NCI-H2107 treated with DMSO at 0.1 percent for 48 hours (cell line): ENCODE data around the gene MGMT.

Experiments used
- DNase-seq: peaks from one replicate; lab custom pipeline; 2025; ENCODE audit not compliant: unreplicated experiment; lab: John Stamatoyannopoulos, UW

The MGMT gene

DNA sequence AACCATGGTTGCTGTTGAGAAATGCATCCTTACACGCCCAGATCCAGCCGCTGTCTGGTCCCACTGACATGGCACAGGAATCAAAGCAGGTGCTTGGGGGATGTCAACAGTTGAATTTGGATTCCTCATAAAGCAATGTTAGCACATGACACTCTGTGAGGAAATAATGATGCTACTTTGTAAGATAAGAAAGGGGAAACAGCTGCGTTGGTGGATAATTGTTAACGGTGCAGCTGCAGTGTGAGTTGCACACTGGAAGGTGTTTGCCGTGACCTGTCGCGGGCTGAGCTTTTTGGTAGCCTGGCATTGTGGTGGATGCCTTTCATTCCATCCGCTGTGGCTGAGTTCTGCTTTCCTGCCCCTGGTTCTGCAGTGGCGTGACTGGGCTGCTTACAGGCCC, 113.9 kb downstream of the MGMT start:
- DNase-seq: no peak

DNA sequence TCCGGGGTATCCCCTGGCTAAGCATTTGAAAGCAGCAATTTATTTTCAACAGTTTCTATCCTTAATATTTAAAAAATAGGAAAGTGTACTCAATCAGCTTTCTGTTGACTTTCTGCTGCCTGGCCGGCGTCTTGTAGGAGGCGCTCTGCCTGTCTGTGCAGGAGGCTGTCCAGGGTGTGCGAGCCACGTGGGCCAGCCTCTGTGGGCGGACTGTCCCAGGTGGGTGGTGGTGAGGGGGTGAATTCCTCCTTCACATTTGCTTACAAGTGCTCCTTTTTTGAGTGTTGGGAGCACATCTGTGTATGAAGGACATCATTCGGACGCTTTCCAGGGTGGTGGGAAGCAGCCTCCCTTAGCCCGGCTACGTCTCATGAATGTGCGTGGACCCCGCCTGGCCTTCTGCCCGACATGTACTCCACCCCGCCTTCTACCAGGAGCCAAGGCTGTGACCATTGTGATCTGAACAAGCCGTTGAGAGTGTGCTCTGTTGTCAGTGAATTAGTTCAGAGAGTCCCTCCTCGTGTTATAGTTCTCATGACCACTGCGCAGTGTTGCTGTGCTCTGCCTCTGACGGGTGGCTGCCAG, 114.9 kb downstream of the MGMT start:
- no peak for DNase-seq

DNA sequence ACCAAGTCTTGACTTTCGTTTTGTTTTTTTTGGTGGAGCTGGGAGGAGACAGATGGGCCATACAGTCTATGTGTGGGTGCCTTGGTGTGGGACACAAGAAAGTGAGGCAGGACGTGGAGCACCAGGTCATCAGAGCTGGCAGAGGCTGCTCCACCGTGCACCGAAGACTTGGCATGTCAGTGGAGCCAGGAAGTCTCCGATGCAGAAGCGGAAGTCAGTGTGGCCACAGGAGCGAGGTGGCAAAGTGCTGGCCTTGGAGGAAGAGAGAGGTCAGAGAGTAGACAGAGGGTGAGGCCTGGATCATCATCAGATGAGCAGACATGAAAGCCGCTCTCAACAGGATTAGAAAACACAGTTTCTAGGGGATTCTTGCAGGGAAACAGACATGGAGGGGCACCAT, 116.8 kb downstream of the MGMT start:
- DNase-seq: no peak

DNA sequence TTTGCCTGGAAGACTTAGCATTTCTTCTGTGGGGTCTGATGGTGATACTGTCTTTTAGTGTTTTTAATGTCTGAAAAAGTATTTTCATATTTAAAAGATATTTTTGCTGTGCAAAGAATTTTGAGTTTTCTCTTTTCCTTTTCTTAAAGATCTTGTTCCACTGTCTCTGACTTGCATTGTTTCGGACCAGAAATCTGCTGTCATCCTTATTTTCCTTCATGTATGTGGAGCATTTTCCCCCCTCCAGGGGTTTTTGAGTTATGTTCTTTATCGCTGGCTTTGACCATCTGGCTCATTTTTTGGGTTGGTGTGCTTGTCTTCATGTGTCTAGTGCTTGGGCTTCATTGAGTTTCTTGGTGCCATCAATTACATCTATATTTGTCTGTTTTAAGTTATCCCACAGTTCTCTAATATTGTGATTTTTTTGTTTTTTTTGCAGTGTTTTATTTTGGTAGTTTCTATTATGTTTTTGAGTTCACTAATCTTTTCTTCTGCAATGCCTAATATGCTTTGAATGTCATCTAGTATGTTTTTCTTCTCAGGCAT, 119.9 kb downstream of the MGMT start:
- DNase-seq: no peak

DNA sequence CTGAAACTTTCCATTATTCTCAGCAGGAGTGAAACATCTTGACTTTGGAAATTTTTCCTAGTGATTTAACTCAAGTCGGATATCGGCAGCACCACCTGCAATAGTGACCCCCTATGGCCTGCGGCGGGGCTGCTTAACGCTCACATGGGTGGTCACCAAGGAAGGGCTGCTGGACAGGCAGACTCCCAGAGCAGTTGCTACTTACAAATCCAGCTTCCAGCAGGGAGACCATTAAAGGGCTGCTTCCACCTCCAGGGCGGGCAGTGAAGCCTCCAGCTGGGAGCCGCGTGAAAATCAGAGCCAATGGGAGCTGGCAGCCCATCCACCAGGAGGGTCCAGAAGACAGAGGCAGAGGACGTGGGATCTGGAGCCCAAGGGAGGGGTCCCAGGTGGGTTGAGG, 122.5 kb downstream of the MGMT start:
- no peak for DNase-seq

DNA sequence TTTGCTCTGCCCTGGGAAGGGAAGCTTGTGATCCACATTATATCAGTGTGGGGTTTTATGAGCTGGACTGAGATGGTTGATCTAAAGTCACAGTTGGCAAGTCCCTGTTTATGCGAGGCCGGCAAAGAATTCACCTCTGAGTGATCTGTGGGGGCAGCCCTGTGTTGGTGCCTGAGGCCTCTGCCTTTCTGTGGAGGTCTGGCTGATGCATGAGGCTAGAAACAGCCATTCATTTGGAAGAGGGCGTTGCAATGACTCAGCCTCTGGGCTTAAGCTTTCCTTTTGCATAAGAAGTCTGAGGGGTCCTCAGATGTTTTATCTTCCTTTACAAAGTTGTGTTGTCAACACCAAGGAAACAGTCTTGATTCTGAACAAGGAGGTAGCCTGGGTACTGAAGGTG, 126.9 kb downstream of the MGMT start:
- DNase-seq: no peak

DNA sequence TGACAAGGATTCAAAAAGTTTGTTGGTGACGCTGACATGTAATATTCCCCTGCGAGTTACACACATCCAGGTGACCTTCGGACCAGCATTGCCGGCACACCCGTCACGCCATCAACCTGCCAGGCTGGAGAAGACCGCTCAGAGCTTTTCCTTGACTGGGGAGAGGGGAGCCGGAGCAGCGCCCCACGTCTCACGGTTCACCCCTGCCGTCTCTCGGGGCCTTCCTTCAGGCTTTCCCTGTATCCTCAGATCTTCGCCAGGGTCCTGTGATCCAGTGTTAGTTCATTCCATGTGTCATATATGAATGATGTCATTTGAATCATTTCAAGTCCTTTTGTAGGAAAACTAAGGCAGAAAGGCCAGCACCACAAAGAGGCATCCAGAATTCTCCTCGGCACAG, 127.8 kb downstream of the MGMT start:
- no peak for DNase-seq

DNA sequence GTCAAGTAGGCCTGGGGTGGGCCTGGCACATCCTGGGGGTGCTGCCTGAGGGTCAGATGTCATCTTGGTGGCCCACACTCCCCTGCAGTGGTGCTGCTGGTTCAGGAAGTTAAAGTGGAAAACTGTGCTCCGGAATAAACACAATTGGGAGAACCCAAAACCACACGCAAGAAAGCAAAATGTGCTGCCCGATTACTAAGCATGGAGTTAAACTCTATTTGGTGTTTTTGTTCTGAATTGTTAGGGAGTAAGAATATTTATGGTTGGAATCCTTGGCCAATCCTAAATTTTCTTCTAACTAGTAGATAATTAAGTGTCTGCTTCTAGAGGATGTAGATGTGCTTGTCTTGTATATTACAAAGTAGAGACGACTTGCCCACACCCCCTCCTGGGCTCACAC, 131.4 kb downstream of the MGMT start:
- DNase-seq: no peak

DNA sequence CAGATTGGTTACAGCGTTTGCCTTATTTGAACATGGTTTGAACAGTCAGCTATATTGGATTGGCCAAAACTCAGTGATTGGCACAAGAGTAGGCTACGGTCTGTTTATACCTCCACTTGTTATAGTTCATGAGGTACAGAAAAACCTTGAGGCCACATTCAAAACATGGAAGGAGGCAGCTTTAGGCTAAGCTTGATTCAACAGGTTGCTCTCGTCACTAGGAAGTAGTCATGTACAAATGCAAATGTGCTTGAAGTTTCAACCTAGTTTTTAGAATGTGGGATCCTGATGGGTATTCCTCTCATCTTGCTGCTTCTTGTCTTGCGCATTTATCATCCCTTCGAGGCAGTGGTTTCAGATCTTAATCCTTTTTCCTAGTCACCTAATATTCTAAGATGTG, 132.1 kb downstream of the MGMT start:
- DNase-seq: no peak

DNA sequence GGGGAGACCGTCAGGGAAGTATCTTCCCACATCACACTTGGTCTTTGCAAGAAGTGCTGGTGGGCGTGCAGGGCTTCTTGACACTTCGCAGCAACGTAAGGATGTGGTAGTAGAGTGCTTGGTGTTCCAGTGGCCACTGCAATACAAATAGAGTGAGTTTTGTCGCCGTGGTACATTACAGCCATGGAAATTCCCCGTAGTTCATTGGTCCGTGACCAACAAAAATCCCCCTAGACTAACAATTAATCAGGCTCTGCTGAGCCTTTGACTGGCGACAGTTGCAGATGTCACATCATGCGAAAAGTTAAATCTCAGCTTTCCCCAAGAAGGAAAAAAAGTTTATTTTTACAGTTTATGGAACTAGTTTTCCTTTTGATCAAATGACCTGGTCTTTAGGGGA, 134.7 kb downstream of the MGMT start:
- no peak for DNase-seq

DNA sequence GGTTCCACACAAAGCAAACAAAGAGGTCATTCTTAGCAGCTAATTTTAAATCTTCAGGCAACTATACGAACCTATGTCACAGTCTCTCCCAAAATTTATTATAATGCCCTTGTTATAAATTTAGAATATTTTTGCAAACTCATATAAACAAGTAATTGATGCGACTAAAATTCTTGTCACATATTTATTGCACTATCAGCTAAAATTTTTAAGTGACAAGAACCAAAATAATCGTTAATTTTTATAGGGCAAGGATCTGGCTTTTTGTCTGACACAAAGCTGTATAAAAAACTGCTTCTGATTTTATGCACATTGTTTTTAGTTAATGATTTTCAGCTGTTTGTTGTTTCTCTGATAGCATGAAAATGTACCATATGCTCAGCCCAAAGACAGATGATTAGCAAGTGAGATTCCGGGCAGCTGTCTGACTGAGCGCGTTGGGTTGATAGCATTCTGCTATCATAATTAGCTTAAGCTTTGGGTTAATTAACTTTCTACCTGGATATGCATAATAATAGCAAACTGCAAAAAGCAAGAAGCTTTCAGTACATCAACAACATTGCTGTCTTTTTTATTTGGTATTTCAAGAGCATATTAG, 136.0 kb downstream of the MGMT start:
- no peak for DNase-seq

DNA sequence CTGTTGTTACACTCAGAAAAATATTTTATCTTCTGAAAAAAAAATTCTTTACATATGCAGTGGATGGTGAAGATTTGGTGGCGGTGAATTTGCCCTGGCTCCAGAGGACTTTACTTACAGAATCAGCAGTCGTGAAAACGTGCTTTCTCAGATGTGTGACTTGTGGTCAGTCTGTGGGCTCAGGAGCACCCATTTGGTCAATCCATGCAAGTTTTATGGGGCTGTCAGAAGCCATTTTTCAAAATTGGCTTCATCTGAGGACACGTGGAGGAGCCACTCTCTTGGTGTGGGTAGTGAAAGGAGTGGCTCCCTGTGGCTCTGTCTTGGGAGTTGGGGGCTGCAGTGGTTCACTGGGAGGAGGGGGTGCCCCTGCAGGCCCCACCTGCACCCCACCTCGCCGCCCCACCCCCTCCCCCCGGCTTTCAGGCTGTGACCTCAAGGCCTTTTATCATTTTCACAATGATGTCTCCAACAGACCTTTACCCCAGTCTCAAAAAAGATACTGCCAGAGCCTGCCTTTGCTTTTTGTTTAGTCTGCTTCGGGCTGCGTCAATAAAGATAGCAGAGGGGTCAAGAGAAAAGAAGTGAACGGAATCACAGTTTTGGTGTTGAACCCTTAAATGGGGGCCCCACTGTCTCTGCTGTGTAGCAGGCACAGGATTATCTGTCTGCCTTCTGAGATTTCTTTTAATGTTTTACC, 137.4 kb downstream of the MGMT start:
- no peak for DNase-seq

DNA sequence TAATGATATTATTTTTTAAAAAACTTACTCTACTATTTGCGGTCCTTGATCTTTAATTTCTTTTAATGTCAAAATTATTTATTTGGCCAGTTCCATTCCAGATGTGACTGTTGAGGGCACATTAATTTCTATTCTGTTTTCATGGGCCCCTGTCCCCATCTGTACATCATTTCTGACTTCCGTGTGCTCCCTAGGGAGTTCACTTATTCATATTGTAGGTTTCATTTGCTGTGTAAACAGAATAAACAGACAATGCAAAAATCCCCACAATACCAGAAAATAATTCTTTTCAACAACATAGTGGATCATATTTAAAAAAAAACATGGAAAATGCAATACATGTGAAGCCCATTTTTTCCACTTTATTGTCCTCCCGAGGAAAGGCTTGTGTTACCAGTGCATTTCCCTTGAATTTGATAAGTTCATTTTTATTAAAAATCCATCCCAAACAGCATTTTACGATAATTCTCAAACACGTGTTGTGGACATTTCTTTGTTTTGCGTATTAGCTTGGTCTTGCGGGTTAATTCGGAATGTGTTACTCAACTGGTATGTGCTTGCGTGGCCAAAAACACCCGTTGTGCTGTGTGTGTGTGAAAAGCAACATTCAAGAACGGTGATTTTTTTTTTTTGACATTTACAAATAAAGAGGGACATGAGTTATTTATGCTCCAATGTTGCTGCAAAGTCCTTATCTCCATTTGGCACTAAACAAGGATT, 138.4 kb downstream of the MGMT start:
- no peak for DNase-seq

DNA sequence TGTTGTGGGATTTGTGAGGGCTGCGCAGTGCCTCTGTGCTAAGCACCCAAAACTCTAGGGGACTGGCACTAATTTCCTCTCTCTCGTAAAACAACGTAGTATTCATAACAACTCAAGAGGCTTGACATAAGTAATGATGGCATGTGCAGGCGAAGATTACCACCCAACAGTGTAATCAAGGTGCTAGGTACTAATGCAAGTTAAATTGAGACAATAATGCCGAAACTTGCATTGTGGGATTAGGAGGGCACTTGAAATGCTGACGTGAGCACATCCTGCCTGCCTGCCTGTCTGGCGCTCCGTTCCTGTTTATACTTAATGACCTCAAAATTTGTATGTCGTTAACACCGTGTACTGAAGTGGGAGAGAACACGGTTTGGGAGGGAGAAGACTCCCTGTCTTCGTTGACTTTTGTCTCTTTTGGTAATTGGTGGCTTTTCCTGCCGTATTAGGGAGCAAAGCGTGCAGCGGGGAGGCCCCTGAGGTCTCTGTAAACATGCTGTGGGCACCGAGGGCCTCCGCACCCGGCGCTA, 139.0 kb downstream of the MGMT start:
- DNase-seq: no peak

DNA sequence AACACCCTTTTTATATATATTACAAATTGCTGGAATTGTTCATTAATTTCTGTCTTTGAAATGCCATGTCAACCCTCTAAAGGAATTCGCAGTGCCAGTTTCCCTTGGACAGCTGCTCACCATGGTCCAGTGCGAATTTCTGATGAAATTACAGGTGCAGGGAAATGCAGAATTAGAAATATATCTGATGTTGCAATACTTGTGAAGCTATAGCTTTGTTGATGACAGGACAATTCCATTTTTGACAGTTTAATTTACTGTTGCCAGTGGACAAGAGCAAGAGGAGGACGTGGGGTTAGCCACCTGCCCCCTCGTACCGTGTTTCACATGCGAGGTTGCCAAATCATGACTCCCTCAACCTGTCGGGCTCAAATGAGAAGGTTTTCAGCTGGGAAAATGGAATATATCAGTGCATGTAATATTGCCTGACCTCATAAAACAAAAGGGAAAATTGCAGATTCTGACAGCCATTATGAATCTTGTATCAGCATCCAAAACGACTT, 140.6 kb downstream of the MGMT start:
- DNase-seq: no peak

DNA sequence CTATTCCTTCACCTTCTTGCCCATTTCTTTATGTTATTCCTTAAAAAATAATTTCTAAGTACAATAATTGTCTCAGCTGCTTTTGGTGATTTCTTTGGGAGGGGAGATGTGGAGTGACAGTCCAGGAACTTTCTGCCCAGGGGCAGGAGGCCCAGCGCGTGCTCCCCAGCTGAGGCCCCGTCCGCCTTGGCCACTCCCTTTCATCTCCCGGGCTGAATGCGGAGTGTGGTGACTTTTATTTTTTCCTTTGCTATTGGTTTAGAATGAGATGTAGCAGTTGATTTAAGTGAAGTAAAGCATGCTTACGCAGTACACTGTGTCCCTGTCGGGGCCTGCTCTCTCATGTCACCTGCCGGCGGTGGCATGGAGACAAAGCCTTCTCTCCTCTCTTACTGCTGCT, 141.6 kb downstream of the MGMT start:
- no peak for DNase-seq

DNA sequence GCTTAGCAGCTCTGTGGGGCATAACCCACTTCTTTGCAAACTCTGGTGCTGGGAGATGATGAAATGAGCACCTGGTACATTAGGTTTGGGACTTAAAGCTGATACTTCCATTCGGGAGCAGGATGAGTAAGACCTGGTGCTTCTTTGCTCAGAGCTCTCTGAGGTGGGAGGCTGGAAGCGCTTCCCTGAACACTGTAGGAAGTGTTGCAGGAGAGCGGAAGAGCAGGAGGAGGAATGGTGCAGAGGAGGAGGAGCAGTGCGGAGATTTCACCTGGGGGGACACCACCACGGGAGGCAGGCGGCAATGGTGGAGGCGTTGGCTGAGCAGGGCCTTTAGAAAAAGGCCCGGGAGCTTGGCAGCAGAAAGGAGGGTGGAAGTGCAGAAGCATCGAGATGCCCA, 142.5 kb downstream of the MGMT start:
- DNase-seq: no peak

DNA sequence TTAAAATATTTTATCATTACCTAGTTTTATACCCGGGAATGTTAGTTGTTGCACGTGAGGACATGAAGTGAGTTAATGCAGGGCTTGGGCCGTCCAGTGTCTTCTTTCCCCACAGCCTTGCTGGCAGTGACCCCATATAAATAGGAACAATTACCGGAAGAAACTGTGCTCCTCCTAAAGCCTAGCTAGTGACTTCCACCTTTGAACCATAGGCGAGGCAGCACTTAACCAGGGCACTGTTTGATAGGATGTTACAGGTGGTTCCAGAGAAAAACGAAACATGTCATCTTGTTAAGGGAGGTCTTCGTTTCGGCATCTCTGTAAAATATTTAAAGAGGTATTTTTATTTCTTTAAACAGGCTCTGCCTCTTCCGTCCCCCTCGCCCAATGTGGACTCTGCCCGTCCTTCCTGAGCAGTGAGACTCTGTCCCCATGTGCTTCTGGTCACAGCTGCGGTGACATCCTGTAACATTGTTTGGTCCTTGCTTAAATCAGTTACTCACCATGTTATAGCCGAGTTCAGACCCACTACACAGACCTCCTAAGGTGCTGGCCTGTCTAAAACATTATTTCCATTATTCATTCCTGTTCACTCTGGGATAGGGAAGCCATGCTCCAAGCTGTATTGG, 145.6 kb downstream of the MGMT start:
- DNase-seq: no peak

DNA sequence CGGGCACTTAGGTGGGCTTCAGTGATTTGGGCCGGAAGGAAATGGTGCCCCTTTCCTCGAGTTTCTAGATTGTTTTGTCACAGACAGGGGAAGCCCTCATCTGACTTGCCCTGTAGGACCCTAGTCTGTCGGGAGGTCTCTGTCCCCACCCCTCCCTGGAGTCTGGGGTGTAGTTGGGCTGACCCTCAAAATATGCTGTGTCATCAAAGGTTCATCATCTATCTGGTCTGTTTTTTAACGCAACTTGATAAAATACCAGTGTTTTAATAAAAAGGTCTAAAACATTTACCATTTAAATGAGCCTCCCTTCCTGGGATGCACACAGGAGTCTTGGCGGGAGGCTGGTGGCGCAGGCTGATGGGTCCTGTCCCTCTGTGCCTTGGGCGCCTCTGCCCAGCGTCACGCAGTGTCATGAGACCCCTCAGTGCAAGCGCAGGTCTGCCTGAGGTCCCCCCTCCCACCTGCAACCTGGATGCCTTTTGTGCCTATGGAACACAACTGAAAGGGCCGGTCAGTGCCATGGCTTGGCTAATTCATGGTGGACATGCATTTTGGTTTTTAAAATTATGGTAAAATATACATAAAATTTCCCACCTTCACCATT, 146.4 kb downstream of the MGMT start:
- no peak for DNase-seq

DNA sequence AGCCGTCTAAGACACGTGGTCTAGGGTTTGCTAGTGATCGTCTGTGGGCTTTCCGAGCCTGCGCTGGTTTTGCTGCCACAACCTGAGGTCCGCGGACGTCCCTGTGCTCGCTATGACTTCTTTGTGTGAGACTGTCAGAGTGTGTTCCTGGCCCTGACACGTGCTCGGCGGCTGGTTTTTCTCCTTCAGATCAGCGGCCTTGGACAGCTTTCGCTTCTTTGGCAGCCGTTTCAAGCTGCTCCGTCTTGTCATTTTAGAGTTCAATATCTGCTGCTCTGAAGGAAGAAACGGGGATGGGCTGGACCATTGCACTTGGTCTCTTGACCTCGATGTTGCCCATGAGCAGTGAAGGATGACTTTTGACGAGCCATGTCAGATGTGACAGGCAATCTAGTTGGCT, 147.3 kb downstream of the MGMT start:
- DNase-seq: no peak

DNA sequence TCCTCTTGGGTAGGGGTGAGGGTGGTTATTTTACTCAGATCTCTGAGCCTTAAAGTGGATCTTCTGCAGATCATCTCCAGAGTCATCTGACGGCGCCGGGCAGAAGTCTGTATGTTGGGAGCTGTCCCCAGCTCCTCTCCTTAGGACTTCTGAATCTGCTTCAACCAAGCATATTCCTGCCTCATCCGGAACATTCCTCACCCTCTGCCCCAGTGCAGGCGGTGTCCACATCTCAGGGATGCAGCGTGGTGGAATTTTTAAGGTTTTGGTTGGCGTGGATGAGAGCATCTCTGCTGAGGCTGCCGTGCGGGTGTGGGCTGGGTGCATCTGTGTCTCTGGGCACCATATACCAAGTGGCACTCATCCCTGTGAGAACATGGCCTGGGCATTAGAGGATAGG, 148.3 kb downstream of the MGMT start:
- no peak for DNase-seq
